Activated T-helper 1 cell treated with anti-CD3 and anti-CD28 coated beads, Interleukin-2, amount 50 U/mL, for 16 hours (primary cell): ENCODE data around the gene MAML3.

Experiments
- DNase-seq, 2 donors: peaks; one replicate each; pipeline ENCODE4 v3.0.0-alpha.2; 2020; ENCODE audit warnings: low read depth in 1 of 2, low spot score in 1 of 2

Gene MAML3

DNA sequence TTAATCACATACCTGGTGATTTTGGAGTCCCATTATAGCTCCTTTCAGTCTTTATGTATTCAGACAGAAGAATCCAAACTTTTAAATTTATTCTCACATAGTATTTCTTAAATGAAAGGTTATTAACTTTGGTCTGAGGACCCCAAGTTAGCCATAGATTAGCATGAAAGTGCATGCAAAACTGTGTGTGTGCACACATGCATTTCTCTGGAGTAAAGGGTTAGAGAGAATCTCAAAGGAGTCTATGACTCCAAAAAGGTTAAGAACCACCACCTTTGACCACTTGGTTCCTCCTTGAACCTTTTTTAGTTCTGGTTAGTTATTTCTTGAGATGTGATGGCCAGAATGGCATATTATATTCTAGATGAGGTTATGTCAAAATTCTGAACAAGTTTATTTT lies 386.4 kb downstream of the MAML3 start:
- no peak for DNase-seq

DNA sequence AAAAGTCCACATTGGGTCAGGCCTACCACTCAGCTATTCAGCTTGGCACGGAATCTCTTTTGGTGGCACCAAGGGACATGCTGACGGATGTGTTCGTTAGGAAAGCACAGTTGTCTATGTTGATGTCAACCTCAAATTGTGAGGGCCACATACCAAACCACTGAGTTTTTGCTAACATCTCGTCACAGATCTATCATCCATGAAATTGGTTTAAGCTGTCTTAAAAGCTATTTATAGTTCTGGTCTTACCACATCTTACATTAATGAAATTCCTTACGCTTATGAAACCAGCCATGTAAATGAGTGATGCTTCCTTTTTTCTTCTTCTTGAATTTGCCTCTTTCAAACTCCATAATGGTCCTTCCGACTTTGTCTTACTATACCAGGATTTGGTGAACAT lies 386.8 kb downstream of the MAML3 start:
- DNase-seq: no peak

DNA sequence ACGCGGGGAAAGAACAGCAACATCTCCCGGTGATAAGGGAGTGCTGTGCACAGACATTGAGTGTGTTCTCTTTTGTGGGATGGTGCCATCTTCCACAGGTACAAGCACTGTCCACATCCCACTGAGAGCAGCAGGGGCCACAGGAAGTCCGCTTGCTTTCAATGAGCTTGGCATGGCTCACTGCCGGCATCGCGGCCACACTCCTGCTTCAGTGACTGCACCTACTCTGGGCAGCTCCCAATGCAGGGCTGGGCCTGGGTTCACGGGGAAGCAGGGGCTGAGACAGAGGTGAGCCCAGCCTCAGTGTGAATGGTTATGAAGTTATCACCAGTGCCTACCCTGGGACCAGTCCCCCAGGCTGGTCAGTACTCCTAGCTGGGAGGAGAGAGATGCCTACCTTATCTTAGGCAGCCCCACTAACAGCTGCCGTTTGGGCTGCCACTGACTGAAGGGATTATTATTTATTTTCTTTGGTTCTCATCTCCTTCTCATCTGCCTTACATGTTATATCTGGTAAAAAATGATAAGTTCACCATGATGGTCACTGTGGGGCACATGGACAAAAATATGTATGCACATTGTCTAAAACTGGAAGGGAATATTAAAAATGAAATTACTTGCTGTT lies 389.2 kb downstream of the MAML3 start:
- DNase-seq: no peak

DNA sequence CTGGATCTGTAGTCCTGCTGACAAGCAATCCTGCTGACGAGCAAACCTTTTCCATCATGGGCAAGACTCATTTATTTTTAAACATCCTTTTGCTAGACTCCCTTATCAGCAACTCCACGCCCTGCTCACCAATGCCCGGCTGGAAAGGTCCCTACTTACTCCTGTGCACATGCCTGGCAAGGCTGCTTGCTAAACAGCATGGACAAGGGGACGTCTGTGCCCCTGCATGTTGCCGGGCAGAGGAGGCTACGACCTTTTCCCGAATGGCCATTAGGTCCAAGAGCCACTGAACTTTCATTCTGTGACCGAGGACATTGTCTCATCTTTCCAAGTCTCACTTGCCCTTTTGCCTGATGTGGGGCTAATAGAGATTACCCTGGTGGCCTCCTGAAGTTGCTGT lies 389.8 kb downstream of the MAML3 start:
- DNase-seq: no peak

DNA sequence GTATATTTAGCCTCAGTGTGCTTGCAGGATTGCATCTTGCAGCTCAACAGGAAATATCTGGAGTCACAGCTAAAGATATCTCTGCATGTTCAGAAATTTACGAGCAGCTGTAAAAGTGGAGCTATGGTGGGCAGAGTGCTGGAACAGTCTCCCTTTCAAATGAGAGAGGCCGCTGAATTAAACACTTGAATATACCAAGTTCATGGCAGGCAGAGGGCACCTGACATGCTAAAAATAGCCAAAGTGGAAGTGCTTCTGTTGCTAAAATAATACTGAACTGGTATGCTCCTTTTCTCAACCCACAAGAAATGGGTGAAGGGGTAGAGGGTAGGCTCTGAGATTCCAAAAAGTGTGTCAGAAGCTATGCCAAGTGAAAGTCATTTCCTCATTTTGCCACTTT lies 390.3 kb downstream of the MAML3 start:
- DNase-seq: no peak

DNA sequence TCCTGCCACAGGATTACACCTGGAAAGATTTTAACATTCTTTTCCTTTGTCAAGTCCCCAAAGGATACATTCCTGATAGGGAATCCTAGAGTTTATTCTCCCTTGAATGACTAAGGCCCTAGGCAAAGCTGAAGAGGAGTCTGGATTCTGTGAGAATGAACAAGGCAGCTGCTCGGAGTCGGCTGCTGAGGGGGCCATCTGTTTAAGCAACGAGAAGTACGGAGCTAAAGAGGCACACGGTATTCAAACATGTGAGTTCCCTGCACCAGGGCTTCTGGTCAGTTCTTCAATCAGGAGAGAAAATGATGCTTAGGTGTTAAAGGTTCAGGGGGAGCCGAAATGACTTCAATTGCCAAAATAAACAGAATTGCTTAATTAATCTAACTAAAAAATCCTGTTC lies 390.8 kb downstream of the MAML3 start:
- DNase-seq: no peak

DNA sequence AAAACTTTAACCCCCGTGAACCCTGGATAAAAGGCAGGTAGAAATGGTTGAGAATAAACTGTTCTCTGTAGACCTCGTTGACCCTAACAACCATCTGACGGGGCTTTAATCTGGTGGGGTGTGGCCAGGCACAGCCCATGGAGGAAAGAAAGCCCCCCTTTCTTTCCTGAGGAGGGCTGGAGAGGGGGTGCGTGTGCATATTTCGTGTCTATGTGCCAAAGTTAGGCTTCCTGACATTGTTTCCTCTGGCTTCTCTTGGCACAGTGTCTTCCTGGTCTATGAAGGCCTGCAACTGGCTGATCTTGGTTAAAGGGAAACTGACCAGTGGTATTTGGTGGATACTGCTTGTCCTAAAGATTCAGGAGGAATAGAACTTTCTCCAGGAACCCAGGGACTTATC lies 391.3 kb downstream of the MAML3 start:
- no peak for DNase-seq

DNA sequence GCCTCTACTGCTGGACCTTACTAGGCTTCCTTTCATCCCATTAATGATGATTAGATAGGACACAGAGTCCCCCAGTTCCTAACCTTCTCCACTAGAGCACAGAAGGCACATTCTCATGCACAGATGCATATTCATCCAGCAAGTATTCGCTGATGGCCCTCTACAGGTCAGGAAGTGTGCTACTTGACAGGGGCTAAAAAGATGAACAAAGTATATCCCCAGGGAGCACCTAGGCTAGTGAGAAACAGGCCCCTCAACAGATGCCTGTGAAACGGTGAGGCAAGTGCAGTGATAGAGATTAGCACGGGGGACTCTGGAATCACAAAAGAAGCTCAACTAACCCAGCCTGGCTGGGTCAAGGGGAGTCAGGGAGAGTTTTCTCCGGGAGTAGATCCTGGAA lies 392.5 kb downstream of the MAML3 start:
- no peak for DNase-seq

DNA sequence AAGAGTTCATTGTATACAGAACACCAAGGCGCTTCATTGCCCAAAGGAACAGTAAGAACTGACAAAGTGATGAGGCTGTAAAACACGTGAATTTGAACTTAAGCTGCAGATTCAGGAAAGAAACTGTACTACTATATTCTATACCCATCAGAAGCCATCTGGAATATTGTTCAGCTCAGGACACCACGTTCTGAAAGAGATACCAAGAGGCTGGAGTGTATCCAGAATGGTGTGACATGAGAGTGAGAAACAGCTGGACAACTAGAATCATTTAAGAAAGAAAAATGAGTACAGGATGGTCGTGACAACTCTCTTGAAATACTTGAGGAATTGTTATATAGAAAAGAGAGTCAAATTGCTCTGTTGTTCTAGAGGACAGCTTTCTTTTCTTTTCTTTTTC lies 393.4 kb downstream of the MAML3 start:
- no peak for DNase-seq

DNA sequence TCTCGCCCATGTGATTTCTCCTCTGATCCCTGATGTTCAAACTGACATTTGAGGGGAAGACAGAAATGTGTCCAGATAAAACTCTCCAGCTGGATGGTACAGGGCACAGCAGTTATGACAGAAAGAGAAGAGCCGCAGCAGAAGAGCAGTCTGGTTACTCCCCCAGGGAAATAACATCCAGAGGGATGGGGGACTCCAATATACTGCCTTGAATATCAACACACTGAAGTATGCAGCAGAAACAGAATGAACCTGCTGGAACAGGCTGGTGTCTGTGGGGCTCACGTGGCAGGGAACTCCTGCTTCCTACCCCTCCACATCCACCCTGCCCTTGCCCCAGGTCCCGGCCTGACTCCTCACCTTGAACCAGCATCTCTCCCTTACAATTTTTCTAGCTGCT lies 394.9 kb downstream of the MAML3 start:
- no peak for DNase-seq

DNA sequence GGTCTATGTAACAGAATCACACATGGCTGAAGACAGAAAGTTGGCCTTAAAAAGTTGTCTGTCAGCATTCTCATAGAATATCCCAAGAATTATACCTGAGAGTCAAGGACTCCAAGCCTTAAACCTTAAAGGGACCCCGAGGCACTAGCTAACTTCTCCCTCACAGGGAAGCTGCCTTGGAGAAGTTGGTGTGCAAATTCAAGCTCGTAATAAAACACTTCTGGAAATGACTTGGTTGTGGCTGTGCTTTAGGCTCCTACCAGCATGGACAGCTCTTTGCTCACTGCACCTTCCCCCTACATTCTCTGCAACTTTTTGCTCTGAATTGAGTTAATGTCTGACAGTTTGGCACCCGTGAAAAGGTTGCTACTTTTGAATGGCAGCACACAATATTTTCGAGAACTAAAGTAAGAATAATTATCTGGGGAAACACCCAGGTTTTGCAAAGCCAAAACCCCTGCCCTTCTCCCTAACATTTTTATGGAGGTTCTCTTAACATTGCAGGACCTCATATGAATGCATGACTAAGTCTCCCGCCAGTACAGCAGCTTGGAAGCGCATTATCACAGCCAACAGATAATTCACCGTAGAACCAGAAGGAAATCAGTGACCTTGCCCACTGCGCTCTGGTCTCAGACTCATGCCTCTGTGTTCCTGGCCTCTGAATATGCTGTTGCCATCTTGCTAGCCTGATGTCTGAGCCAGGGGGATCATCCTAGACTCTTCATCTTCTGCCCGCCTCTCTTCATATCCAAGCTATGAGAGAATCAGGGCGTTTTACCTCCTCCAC lies 397.4 kb downstream of the MAML3 start:
- DNase-seq: no peak

DNA sequence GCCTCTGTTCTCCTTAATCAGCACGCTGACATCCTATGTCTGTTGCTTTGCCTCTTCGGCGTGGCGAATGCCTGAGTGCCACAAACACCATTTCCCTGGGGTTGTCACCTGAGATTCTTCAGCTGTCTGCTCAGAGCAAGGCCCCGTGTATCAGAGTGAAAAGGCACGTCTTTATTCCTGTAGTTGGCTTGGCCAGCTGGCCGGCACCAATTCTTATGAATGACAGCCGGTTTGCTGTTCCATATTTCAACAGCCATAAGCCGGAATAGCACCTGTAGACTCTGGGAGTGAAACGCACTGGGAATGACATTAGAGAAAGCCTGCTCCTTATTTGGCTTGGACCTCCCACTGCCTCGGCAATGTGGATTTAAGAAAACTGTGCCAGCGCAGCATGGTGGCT lies 399.0 kb downstream of the MAML3 start:
- DNase-seq: no peak

DNA sequence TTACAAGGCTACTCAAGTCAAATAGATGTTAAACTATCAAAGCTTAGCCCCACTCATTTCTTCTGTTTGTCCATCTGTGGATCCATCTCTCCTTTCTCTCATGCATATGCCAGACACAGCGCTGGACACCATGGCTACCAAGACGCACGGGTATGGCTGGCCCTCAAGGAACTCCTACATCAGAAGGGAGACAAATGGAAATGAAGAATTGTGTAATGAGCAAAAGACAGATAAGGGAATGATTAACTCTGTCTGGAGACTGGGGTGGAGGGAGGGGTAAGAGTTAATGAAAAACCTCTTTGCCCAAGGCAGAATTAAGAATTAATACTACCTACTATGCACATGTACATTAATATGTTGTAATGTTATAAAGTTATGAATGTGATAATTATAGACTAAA lies 400.3 kb downstream of the MAML3 start:
- DNase-seq: no peak

DNA sequence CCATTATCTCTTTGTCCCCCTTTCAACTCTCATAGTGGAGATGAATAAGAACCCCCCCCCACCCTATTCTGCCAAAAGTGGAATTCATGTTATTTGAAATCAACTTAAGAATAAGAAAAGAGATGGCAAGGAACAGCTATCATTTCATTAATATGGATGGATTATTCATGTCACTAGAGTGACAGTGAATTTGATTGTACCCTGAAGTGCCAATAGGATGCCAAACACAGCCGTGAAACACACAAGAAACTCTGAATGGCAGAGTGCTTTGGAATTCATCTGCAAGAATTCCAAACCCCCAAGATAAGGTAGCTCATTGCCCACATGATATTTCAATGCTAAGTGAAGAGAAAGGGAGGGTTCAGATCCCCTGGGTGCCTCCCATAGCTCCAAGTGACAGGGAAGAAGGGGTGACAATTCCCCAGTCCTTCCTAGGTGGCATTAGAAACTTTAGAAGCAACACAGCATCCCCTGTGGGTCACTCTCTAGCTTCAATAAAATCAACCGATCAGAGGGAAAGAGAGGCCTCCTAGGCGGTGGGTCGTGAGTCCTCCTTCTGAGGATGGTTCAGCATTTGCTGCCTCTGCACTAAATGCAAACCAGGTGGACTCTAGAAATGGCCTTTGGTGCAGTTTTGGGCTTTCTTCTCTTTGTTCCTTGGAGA lies 404.0 kb downstream of the MAML3 start:
- no peak for DNase-seq

DNA sequence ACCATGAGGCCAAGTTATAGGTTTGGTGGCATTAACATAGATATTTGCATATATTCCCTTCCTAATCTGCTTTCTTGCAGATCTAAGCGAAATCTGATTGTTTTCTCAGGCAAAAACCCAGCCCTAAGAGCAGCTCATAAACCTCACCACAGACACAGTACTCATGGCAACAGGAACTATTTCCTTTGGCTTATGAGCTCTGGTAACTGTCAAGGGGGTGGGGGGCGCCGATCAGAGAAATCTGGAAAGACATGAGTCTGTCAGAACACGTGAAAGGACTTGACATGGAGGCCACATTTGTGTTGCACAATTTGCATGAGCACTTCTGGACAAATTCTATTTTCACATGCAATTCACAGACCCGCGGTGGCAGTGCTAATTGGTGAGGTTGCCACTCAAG lies 404.6 kb downstream of the MAML3 start:
- no peak for DNase-seq

DNA sequence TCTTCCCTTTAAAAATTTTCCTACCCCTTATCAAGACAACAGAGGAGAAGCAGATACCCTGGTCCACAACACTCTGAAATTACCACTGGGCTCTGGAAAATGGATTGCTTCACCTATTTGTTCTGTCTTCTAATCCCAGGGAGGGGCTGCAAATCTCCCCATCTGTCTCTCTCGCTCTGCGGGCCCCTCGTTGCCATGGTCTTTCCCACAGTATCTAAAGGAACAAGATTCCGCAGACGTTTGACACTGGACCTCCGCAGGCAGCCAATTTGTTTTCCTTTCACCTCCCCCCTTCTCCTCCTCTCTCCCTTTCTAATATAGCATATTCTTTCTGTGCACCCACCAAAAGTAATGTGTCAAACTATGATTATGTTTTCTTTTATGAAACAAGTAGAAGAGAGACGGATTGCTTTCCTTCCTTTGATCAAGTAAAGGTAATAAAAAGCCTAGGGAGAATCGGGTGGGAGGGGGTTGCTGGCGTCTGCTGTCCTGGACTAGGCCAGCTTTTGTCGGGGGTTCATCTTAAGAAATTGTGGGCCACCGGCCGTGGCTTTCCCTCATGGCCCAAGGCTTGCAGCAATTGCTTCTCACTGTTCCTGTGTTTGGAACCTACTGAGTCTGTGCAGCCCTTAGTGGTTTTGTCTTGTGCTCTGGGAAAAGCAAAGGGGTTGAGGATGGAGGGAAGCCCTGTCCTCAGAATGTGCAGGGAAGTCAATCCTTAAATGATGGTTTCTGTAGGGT lies 407.4 kb downstream of the MAML3 start:
- DNase-seq: no peak

DNA sequence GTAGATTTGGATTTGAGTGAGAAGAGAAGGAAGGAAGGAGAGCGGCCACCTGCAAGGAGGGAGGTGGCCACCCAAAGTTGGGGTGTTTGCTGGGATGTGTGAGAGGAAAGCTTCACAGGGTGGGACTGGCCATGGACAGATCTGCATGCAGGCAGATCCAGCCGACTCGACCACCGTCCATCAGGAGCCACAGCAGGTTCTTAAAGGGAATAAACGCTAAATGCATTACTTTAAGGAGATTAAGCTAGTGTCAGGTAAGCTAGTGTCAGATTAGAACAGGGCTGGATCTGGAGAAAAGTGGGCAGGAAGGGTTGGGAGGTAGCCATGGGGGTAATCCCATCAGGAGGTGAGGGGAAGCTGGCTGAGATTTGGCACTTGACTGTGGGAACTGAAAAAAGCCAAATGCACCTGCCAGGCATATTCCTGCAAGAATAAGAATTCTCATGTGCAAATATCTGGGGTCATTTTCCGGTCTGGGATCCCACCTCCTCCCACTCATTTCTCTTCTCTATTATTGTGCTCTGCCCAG lies 408.8 kb downstream of the MAML3 start:
- DNase-seq: no peak

DNA sequence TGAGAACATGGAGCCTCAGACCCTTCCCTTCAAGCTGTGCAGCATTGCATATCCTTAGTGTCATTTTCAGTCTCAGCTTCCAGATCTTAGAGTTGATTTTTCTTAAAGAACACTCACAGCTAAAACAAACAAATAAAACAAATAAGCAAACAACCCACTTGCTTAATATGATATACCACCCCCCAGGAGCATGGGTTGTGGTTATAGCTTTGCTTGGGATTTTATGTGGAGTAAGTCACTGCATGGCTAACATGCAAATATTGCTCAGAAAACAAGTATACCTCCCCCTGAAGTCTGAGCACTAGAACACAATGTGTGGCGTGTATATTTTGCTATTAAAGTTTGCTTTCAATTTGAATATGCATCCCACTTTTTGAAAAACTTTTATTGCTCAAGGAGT lies 409.8 kb downstream of the MAML3 start:
- DNase-seq: no peak

DNA sequence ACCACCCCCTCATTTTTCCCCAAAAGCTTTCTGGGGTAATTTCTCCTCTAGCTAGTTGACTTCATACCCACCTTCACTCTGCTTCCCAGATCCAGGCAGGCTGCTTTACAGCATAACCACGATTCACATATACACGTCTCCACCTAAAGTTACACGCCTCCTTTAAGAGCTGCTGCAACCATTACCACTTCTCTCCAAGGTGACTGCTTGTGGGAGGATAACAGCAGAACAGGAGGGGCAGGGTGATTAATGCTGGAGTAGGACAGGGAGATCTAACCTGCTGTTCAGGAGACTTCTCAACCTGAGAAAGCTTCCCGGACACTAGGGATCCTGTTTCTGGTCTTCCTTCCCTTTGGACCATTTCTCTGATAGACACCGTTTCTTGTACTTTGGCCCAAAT lies 411.0 kb downstream of the MAML3 start:
- DNase-seq: no peak

DNA sequence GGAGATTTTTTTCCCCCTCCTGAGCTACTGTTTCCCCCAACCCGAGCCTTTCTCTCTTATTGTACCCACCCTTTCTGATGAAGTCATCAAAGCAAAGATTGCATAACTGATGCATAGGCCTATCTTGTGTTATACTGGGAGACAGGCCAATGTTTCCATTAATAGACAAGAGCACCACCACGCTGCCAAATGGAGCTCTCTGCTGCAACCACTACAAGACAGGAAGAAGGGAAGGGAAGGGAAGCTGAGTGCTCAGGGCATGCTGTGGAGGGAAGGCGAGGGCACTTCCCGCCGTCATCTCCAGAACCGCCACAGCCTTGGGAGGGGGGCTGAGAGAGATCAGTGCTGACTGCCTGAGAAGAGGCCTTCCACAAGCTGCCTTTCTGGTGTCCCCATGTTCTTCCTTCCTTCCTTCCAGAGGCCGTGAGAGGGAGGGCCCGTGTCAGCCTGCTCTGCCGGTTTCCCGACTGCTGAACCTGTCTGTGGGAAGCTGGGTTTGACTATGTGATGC lies 413.4 kb downstream of the MAML3 start:
- no peak for DNase-seq

DNA sequence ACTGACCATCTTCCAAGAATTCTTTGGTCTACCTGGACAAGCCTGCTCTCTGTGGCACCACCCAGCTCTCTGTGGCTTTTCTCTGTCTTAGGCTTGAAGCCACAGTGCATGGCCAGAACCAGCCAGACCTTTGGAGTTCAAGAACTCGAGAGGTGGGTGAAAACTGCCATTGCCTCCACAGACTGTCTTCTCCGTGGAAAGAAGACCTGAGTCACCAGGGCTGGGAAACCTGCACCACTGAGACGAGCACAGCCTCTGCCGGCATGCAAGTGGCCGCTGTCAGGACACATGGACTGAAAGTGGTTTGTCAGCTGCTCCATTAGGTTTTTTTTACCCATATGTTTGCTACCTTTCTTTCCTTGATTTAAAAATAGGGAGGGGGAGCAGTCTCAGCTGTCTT lies 413.9 kb downstream of the MAML3 start:
- DNase-seq: no peak
